ENCODE measurements around the gene USP8.
"Not testable (repeated sequence)": the region's sequence is repeated elsewhere in the genome, so short reads cannot be mapped to it uniquely, and the experiment has no call there.

The USP8 gene

GRCh38 chr15:50424066-50424890 lies at the start of gene USP8:
USP8 (plus strand) TSS chr15:50424405; CDS start chr15:50439074, 14,669 bp downstream.
- peak; percentile 87 for DNase-seq

DNA sequence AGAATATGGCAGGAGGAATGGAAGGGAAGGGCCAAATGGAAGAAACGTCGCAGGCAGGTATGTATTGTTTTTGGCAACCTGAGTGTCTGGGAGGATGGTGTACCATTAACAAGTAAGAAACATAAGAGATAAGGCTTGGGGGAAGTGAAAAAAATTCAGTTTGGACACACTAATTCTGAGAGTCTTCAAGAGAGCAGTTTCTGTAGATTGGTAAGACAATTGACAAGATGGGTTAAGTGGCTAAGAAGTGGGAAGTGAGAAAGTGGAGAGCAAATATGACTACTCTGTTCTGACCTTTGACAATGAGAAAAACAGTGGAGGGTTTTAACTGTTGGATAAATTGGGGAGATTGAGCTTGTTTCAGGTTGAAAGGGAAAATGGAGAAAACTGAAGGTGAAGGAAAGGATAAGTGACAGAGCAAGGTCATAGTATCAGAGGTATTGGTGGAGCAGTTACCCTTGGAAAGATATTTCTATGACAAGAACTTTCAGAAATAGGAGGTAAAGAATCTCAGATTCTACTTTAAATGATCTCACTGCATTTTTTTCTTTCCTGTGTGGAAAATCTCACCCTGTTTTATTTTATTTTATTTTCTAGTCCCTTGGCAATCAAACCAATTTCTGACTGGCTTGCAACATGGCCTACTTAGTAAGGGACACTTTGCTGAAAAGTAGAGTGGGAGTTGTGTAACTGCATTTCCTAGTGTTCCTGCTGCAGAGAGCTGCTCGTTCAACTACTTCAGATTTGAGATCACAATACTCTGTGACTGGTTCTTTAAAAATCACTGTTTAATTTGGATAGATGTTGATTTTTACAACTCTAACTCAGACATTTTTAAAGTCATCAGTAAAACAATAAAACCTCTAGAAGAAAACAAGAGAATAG lies 46.1 kb upstream of the USP8 start:
- no peak for DNase-seq

DNA sequence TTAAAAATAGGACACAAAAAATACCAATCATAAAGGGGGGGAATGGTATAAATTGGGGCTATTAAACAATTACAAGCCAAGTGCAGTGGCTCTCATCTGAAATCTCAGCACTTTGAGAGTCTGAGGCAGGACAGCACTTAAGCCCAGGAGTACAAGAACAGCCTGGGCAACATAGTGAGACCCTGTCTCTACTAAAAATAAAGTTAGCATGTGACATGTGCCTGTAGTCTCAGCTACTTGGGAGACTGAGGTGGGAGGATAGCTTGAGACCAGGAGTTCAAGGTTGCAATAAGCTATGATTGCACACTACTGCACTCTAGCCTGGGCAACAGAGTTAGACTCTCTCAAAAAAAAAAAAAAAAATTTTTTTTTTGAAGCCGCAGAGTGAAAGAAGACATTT lies 45.4 kb upstream of the USP8 start:
- no peak for DNase-seq

DNA sequence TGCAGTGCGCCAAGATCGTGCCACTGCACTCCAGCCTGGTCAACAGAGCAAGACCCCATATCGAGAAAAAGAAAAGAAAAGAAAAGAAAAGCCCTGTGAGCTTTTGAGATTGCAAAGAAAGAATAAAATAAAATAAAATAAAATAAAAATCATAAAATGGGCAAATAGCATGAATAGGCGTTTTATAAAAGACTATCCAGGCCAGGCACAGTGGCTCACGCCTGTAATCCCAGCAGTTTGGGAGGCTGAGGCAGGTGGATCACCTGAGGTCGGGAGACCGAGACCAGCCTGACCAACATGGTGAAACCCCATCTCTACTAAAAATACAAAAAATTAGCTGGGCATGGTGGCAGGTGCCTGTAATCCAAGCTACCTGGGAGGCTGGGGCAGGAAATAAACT lies 44.8 kb upstream of the USP8 start:
- not testable (repeated sequence) for DNase-seq

GRCh38 chr15:50380089-50380488 lies 44.1 kb upstream of the USP8 start:
- DNase-seq = no peak

- no peak for DNase-seq
Observed at GRCh38 chr15:50381438-50381837, 42.8 kb upstream of the USP8 start.

DNA sequence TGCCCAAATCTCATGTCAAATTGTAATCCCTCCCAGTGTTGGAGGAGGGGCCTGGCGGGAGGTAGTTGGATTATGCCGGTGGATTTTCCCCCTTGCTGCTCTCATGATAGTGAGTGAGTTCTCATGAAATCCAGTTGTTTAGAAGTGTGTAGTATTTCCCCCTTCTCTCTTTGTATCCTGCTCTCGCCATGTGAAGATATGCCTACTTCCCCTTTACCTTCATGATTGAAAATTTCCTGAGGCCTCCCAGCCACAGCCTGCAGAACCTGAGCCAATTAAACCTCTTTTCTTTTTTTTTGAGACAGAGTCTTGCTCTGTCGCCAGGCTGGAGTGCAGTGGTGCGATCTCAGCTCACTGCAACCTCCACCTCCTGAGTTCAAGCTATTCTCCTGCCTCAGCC lies 41.8 kb upstream of the USP8 start:
- DNase-seq = not testable (repeated sequence)

- DNase-seq = no peak
Observed at GRCh38 chr15:50390554-50391264, 33.5 kb upstream of the USP8 start.

- DNase-seq = not testable (repeated sequence)
Observed at GRCh38 chr15:50391561-50391960, 32.6 kb upstream of the USP8 start.

DNA sequence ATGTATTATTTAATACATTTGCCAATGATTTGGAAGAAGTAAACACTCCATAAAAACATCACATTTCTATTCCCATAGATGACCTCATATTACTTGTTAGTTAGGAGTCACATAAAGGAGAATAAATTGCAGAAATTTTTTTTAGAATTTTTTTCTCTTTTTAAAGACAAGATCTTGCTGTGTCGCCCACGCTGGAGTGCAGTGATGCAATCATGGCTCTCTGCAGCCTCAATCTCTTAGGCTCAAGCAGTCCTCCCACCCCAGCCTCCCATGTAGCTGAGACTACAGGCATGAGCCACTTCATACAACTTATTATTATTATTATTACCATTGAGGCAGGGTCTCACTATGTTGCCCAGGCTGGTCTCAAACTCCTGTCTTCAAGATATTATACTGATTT lies 12.3 kb upstream of the USP8 start:
- DNase-seq = no peak

- no peak for DNase-seq
Observed at GRCh38 chr15:50414624-50415023, 9.6 kb upstream of the USP8 start.

DNA sequence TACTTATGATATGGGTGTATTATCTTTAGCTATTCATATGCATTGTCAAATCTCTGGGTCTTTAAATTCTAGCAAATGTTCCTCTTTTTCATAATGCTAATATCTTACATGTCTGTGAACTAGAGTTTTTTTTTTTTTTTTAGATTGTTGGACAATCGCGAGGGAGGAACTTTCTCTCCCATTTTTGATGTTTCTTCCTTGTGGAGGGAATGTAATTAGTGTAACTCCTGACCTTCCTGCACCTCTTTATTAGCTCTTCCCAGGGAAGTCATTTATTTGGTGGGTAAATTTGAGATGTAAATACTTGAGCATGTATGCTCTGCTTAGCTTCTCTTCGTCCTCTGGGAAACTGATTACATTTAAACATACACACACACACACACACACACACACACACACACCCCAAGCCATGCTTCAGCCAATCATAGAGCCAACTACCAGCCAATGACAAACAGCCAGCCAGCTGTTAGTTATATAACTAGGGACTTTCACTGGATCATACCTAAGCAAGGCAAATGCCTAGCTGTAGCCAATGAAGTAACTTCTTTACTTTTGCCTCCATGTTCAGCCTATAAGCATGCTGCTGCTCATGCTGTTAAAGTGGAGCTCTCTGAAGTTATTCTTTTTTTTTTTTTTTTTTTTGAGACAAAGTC lies 8.3 kb upstream of the USP8 start:
- DNase-seq = no peak

GRCh38 chr15:50416890-50417289 lies 7.3 kb upstream of the USP8 start:
- DNase-seq = no peak

- DNase-seq = no peak
Observed at GRCh38 chr15:50418041-50418583, 6.1 kb upstream of the USP8 start.

DNA sequence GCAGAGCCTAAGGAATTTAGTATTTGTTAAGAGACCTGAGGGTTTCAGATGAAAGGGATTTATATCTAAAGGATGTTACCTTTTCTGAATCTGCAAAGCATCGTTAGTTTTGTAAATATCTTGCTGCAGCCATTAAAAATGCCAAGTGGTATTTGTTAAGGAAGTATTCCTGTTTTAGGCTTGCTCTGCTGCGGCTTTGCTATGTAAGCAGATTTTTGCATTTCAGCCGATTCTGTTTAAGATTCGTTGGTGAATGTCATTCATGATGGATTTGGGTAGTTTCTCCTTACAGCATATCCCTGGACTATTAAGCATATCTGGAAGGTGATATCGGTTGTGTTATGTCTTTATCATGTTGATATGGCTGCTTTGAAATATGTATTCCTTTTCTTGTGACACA lies 1.0 kb downstream of the USP8 start:
- DNase-seq = no peak

DNA sequence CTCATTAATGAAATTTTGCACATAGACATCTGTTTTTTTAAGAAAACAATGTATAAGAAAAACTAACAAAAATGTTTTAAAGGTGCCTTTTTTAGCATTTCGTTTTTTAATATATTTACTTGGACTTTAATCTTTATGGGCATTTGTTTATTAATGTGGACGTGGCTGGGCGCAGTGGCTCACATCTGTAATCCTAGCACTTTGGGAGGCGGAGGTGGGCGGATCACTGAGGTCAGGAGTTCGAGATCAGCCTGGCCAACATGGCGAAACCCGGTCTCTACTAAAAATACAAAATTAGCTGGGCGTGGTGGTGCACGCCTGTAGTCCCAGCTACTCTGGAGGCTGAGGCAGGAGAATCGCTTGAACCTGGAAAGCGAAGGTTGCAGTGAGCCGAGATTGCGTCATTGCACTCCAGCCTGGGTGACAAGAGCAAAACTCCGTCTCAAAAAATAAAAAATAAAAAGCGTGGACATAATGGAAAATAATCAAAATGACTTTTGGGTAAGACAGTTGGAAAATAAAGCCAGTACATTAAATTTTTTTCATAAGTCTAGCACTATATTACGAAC lies 1.6 kb downstream of the USP8 start:
- DNase-seq = not testable (repeated sequence)

- DNase-seq = no peak
Observed at GRCh38 chr15:50426428-50426827, 2.2 kb downstream of the USP8 start.

DNA sequence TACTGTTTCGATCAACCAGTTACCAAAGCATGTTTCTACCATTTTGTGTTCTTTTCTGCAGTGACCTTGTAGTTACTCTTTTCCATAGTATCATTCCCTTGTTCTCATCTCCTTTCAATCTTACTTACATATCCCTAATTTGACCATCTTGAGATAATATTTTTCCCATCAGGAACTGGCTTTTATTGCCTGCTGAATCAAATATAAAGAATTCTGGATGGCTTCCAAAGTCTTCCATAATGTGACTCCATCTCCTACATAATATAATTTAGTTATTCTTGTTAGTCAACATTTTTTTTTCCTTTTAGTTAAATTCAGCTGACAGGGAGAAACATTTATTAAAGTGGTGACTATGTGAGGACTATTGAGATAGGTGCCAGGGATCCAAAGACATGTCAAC lies 7.0 kb downstream of the USP8 start:
- DNase-seq = no peak

DNA sequence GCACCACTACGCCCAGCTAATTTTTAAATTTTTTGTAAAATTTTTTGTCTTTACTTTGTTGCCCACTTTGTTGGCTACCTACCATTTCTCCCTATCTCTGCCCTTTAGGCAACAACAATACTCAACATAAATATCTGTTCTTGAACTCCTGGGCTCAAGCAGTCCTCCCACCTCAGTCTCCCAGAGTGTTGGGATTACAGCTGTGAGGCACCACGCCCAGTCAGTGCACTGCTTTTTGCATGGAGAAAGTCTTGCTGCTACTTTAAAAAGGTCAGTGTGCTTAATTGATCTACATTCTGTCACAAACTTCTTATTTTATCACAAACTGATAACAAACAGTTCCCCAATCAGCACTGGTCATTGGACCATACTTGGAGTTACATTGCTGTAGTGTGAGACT lies 8.0 kb downstream of the USP8 start:
- DNase-seq = no peak

DNA sequence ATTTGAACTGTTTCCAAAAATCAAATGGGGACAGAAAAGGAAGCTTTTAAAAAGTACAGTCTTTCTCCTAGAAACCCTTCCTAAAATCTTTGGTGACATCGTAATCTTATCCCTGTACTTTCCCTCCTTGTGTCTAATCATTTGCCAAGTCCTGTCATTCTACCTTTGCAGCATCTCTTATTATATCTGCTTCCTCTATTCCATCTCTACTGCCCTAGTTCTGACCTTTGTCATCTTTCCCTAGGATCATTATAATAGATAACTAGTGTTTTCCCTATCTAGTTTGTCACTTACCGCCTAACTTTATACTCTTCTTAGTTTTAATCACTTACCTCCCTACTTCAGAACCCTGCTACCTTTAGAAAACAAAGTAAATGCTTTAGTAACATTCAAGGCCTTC lies 11.6 kb downstream of the USP8 start:
- no peak for DNase-seq

DNA sequence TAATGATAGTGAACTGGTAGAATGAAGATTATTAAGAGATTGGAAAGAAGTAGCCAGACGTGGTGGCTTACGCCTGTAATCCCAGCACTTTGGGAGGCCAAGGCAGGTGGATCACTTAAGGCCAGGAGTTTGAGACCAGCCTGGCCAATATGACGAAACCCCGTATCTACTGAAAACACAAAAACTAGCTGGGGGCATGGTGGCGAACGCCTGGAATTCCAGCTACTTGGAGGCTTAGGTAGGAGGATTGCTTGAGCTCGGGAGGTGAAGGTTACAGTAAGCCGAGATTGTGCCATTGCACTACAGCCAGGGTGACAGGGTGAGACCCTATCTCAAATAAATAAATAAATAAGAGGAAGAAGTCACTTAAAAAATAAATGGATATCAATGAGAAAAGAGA lies 14.0 kb downstream of the USP8 start:
- no peak for DNase-seq

DNA sequence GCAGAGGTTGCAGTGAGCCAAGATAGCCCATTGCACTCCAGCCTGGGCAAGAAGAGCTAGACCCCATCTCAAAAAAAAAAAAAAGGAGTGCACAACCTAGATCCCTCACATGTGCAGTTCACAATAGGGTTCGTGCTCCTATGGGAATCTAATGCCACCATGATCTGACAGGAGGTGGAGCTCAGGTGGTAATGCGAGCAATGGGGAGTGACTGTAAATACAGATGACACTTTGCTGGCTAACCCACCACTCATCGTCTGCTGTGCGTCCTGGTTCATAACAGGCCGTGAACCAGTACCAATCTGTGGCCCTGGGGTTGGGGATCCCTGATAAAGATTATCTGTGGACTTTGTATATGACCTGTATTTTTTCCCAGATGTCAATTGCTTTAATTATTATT lies 16.7 kb downstream of the USP8 start:
- DNase-seq = no peak
